Superior temporal gyrus (tissue), 1 donor: ENCODE results near the gene ZBTB7C.

Experiments
- DNase-seq: peaks from one replicate; pipeline ENCODE4 v3.0.0-alpha.2; 2016; ENCODE audit errors: extremely low spot score

ZBTB7C gene

GRCh38 chr18:48123324-48123723 is 285.9 kb downstream of the ZBTB7C start:
- DNase-seq, result no peak

GRCh38 chr18:48122816-48123215 is 286.4 kb downstream of the ZBTB7C start:
- no peak for DNase-seq

- DNase-seq, result no peak
Measured at GRCh38 chr18:48122376-48122775, 286.8 kb downstream of the ZBTB7C start.

GRCh38 chr18:48121752-48122151 is 287.4 kb downstream of the ZBTB7C start:
- no peak for DNase-seq

- DNase-seq, result no peak
Measured at GRCh38 chr18:48119204-48119603, 290.0 kb downstream of the ZBTB7C start.

- no peak for DNase-seq
Measured at GRCh38 chr18:48116873-48117630, 292.1 kb downstream of the ZBTB7C start.

GRCh38 chr18:48116017-48116416 is 293.2 kb downstream of the ZBTB7C start:
- no peak for DNase-seq

- no peak for DNase-seq
Measured at GRCh38 chr18:48113691-48114090, 295.5 kb downstream of the ZBTB7C start.

GRCh38 chr18:48111587-48111986 is 297.6 kb downstream of the ZBTB7C start:
- DNase-seq, result no peak

- no peak for DNase-seq
Measured at GRCh38 chr18:48110797-48111196, 298.4 kb downstream of the ZBTB7C start.

- DNase-seq, result no peak
Measured at GRCh38 chr18:48109961-48110493, 299.2 kb downstream of the ZBTB7C start.

- DNase-seq, result no peak
Measured at GRCh38 chr18:48108136-48108535, 301.0 kb downstream of the ZBTB7C start.

- no peak for DNase-seq
Measured at GRCh38 chr18:48106976-48107781, 302.0 kb downstream of the ZBTB7C start.

- DNase-seq, result no peak
Measured at GRCh38 chr18:48106498-48106897, 302.7 kb downstream of the ZBTB7C start.

GRCh38 chr18:48105317-48105716 is 303.9 kb downstream of the ZBTB7C start:
- no peak for DNase-seq

- no peak for DNase-seq
Measured at GRCh38 chr18:48104705-48105104, 304.5 kb downstream of the ZBTB7C start.

GRCh38 chr18:48100651-48101165 is 308.5 kb downstream of the ZBTB7C start:
- DNase-seq, result no peak

GRCh38 chr18:48100165-48100575 is 309.0 kb downstream of the ZBTB7C start:
- DNase-seq, result no peak

GRCh38 chr18:48099481-48100164 is 309.6 kb downstream of the ZBTB7C start:
- DNase-seq, result no peak

- DNase-seq, result no peak
Measured at GRCh38 chr18:48098538-48098937, 310.6 kb downstream of the ZBTB7C start.

GRCh38 chr18:48098007-48098406 is 311.2 kb downstream of the ZBTB7C start:
- DNase-seq, result no peak

GRCh38 chr18:48095726-48096125 is 313.5 kb downstream of the ZBTB7C start:
- no peak for DNase-seq
